GM19023 (cell line): ENCODE results near the gene LDLRAD4.
A peak's percentile ranks its signal among the peaks of the same experiment; 100 is the strongest.

Source experiments
- ATAC-seq: cut with Tn5 transposase; IDR thresholded peaks from one replicate; pipeline ENCODE4 v1.9.1; 2021; ENCODE audit warnings: mild to moderate bottlenecking, moderate library complexity; ENCODE audit not compliant: unreplicated experiment

Gene LDLRAD4

GRCh38 chr18:13201292-13201691 is 17.3 kb upstream of the LDLRAD4 start:
- ATAC-seq, result no peak

- ATAC-seq, result no peak
Measured at GRCh38 chr18:13202571-13202970, 16.0 kb upstream of the LDLRAD4 start.

GRCh38 chr18:13206301-13206700 is 12.3 kb upstream of the LDLRAD4 start:
- ATAC-seq, result no peak

GRCh38 chr18:13207294-13207693 is 11.3 kb upstream of the LDLRAD4 start:
- no peak for ATAC-seq

- no peak for ATAC-seq
Measured at GRCh38 chr18:13211534-13211933, 7.0 kb upstream of the LDLRAD4 start.

- no peak for ATAC-seq
Measured at GRCh38 chr18:13213036-13213795, 5.3 kb upstream of the LDLRAD4 start.

- no peak for ATAC-seq
Measured at GRCh38 chr18:13214609-13215008, 4.0 kb upstream of the LDLRAD4 start.

GRCh38 chr18:13216092-13216582 is 2.4 kb upstream of the LDLRAD4 start:
- ATAC-seq, result no peak

GRCh38 chr18:13216711-13217465 is 1.7 kb upstream of the LDLRAD4 start:
- ATAC-seq, result peak; percentile 51

GRCh38 chr18:13217466-13217961 is 1.0 kb upstream of the LDLRAD4 start:
- peak; percentile 39 for ATAC-seq

GRCh38 chr18:13217971-13218367 is 591 bp upstream of the LDLRAD4 start:
- peak; percentile 12 for ATAC-seq

GRCh38 chr18:13218997-13219396 is 437 bp downstream of the LDLRAD4 start:
- no peak for ATAC-seq

GRCh38 chr18:13219593-13220159 is 1.1 kb downstream of the LDLRAD4 start:
- ATAC-seq, result no peak

- no peak for ATAC-seq
Measured at GRCh38 chr18:13220361-13220991, 1.9 kb downstream of the LDLRAD4 start.

GRCh38 chr18:13221869-13222855 is 3.6 kb downstream of the LDLRAD4 start:
- no peak for ATAC-seq

GRCh38 chr18:13222856-13223281 is 4.3 kb downstream of the LDLRAD4 start:
- ATAC-seq, result no peak

- no peak for ATAC-seq
Measured at GRCh38 chr18:13223311-13224143, 5.0 kb downstream of the LDLRAD4 start.

- no peak for ATAC-seq
Measured at GRCh38 chr18:13225261-13225660, 6.7 kb downstream of the LDLRAD4 start.

- no peak for ATAC-seq
Measured at GRCh38 chr18:13226533-13227144, 8.1 kb downstream of the LDLRAD4 start.
